ENCODE results near the gene FUT6.
"Not testable (repeated sequence)": the region's sequence is repeated elsewhere in the genome, so short reads cannot be mapped to it uniquely, and the experiment has no call there.

FUT6 gene

DNA sequence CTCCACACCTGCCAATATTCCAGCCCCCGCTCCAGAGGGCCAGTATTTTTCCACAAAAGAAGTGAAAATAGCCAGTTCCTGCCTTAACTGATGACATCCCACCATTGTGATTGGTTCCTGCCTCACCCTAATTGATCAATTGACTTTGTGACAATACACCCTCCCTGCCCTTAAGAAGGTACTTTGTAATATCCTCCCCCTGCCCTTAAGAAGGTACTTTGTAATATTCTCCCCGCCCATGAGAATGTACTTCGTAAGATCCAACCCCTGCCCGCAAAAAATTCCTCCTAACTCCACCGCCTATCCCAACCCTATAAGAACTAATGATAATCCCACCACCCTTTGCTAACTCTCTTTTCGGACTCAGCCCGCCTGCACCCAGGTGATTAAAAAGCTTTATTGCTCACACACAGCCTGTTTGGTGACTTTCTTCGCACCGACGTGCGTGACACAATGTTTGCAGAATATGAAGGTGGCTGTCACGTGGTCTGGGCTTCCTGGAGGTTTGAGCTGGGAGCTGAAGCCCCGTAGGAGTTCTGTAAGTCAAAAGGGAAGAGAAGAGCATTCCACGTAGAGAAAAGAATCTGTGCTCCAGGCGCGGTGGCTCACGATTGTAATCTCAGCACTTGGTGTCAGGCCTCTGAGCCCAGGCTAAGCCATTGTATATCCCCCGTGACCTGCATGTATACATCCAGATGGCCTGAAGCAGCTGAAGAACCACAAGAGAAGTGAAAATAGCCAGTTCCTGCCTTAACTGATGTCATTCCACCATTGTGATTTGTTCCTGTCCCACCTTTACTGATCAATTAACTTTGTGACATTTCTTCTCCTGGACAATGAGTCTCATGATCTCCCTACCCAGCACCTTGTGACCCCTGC lies 17.9 kb upstream of the FUT6 start:
- DNase-seq (ENCODE audit: low read depth in 2 of 2), result no peak

DNA sequence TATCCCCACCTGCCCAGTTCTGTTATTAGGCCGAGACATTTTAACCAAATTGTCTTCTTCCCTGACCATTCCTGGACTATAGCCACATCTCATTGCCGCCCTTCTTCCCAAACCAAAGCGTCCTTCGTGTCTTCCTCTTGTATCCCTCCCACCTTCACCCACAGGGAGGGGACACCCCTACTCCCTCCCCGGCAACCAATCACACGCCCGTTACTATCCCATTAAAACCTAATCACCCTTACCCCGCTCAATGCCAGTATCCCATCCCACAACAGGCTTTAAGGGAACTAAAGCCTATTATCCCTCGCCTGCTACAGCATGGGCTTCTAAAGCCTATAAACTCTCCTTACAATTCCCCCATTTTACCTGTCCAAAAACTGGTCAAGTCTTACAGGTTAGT lies 15.6 kb upstream of the FUT6 start:
- DNase-seq (ENCODE audit: low read depth in 2 of 2), result not testable (repeated sequence)

DNA sequence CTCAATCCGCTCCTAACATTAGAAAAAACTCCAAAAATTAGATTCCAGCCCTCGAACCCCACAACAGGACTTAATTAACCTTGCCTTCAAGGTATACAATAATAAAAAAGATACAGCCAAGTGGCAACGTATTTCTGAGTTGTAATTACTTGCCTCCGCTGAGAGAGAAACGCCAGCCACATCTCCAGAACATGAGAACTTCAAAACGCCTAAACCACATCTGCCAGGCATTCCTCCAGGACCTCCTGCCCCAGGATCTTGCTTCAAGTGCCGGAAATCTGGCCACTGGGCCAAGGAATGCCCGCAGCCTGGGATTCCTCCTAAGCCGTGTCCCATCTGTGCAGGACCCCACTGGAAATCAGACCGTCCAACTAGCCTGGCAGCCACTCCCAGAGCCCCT lies 14.6 kb upstream of the FUT6 start:
- DNase-seq (ENCODE audit: low read depth in 2 of 2), result not testable (repeated sequence)

DNA sequence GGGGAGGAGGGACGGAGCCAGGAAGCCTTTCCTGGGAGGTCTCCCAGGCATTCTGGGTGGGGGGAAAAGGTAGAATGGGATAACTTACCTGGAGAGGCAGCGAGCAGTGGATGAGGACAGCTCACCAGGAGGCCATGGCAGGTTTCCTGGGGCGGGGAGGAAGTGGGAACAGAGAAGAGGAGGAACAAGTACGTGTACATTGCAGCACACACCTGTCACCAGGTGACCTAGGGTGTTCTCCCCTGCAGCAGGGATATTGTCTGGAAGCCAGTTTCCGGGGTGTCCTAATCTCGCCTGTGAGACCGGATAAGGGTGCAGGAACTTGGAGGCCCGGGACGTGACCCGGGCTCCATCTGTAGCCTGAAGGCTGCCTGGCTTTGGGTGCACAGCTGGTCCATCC lies 11.8 kb upstream of the FUT6 start, which contains the start of gene FUT3:
Gene FUT3 (minus strand): TSS at position 148 of the 400 bp plus-strand sequence.
- no peak for DNase-seq (ENCODE audit: low read depth in 2 of 2)

DNA sequence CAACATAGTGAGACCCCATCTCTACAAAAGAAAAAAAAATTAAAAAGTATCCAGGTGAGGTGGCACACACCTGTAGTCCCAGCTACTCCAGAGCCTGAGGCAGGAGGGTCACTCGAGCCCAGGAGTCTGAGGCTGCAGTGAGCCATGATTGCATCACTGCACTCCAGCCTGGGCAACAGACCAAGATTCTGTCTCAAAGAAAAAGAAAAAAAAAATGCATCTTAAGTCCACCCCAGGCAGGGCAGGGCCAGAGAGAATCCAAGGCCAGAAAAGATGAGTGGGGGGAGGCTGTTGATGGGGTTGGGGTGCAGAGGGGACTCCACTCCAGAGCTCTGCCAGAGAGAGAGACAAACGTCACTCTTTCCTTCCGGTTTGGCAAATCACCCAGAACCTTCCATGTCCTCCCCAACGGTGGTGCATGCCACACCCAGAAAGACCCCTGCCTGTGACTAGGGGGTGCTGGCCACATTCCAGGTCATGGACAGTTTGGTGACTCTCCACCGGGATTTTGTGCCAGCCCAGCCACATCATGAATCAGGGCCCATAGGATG lies 11.3 kb upstream of the FUT6 start:
- no peak for DNase-seq (ENCODE audit: low read depth in 2 of 2)

DNA sequence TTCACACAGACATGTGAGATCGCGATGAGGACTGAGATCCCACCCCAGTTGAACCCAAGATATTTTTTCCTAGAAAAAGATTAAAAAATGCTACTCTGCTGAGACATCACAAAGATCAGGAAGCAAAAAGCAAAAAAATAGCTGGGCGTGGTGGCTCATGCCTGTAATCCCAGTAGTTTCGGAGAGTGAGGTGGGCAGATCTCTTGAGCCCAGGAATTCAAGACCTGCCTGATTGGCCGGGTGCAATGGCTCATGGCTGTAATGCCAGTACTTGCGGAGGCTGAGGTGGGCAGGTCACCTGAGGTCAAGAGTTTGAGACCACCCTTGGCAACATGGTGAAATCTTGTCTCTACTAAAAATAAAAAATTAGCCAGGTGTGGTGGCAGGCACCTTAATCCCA lies 10.7 kb upstream of the FUT6 start:
- DNase-seq (ENCODE audit: low read depth in 2 of 2), result no peak

DNA sequence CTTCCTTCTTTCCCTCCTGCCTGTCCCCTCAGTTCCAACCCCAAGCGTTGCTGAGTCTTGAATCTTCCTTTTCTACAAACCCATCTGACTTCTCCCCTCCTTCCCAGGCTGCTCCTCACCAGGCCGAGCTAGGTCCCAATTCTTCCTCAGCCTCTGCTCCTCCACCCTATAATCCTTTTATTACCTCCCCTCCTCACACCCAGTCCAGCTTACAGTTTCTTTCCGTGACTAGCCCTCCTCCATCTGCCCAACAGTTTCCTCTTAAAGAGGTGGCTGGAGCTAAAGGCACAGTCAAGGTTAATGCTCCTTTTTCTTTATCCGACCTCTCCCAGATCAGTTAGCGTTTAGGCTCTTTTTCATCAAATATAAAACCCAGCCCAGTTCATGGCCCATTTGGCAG lies 9.1 kb upstream of the FUT6 start:
- not testable (repeated sequence) for DNase-seq (ENCODE audit: low read depth in 2 of 2)

DNA sequence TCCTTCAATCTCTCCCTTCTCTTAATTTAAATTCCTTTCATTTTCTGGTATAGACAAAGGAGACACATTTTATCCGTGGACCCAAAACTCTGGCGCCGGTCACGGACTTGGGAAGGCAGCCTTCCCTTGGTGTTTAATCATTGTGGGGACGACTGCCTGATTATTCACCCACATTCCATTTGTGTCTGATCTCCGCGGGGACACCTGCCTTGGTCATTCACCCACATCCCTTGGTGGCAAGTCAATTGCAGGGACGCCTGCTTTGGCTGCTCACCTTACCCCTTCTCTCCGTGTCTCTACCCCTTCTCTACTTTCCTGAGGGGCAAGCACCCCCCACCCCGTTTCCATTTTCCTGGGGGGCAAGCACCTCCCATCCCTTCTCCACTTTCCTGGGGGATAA lies 8.3 kb upstream of the FUT6 start:
- not testable (repeated sequence) for DNase-seq (ENCODE audit: low read depth in 2 of 2)

DNA sequence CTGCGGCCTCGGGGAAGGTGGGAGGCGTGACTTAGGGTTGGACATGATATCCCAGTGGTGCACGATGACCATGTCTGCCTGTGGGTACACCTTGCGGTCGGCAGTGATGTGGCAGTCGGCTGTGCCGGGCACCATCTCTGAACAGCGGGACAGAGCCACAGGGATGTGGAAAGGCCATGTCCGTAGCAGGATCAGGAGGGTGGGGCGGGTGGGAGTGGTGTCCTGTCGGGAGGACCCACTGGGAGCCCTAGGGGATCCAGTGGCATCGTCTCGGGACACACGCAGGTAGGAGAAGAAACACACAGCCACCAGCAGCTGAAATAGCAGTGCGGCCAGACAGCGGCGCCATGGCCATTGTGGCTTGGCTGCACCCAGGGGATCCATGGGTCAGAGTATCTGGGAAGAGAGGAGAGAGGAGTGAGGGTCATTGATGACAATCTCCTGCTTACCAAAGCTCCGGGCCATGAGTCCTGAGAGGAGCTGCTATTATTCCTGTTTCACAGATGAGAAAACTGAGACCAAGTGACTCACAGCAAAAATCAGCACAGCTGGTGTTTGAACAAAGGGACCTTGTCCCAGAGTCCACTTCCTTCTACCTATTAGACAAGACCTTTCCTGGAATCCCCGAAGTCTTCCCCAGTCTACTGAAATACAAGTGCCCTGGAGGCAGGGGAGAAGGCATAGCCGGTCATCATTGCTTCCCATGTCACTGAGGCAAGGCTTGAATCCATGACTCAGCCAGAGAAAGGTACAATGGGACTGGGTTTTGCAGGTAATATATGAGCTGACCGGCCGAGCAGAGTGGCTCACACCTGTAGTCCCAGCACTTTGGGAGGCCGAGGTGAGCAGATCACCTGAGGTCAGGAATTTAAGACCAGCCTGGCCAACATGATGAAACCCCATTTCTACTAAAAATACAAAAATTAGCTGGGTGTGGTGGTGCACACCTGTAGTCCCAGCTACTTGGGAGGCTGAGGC lies 5.2 kb upstream of the FUT6 start:
- no peak for DNase-seq (ENCODE audit: low read depth in 2 of 2)

DNA sequence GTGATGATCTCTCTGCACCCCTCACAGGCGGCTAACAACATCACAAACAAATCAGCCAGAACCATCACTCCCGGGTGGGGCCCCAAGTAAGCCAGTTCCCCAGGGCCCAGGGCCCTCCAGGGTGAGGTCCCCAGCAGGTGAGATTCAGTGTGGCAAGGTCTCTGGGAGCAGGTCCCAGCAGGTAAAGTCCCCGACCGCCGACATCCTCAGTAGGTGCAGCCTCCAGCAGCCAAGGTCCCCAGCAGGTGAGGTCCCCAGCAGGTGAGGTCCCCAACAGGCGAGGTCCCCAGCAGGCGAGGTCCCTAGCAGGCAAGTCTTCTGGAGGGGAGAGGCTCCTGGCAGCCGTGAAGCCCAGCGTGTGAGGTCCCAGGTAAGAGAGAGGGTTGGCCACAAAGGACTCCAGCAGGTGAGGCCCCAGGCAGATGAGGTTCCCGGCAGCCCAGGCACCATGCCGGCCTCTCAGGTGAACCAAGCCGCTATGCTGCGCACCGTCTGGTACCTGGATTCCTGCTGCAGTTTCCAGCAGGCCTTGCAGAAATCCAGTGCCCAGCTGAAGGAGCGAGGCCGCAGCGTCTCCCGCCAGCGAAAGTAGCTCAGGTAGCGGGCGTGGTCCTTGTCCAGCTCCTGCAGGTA lies 3.9 kb upstream of the FUT6 start:
- DNase-seq (ENCODE audit: low read depth in 2 of 2), result no peak

DNA sequence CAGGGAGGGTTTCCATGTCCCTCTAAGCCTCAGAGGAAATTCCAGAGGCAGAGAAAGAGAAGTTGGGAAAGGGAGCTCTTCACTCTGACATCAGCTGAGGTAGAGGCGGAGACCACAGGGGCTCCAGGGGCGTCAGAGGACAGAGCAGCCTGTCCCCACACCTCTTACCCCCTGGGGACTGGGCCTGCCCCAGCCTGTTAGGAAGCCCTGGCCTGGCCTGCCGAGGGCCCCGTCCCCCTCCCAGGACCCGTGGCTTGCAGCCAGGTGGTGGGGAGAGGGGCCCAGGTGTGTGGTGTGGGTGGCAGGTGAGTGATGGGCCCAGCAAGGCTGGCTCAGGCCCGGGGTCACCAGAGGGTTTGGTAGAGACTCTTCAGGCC lies 2.2 kb upstream of the FUT6 start:
- DNase-seq (ENCODE audit: low read depth in 2 of 2), result not testable (repeated sequence)

DNA sequence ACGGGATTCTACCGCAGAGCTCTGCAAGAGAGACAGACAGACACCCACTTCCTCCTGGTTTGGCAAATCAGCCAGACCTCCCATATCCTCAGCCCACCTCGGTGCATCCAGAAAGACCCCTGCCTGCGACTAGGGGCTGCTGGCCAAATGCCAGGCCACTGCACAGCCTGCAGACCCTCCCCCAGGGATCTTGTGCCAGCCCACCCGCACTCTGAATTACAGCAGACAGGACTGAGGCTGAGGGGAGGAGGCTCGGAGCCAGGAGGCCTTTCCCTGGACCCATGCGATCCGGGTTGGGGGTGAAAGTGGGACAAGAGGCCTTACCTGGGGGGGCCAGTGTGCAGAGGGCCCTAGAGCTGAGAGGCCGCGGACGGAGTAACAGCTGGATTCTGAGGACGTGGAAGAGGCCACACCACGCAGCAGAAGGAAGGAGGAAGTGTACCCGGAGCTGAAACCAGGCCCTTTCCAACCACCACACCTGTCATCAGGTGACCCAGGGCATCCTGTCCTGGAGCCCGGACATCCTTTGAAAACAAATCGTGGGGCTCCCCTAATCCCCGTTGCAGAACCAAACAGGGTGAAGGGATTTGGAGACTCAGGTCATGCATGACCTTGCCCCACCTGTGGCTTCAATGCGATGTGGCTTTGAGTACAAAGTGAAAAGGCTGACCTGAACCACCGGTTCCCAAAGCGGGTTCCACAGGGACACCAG lies 993 bp downstream of the FUT6 start:
- no peak for DNase-seq (ENCODE audit: low read depth in 2 of 2)

DNA sequence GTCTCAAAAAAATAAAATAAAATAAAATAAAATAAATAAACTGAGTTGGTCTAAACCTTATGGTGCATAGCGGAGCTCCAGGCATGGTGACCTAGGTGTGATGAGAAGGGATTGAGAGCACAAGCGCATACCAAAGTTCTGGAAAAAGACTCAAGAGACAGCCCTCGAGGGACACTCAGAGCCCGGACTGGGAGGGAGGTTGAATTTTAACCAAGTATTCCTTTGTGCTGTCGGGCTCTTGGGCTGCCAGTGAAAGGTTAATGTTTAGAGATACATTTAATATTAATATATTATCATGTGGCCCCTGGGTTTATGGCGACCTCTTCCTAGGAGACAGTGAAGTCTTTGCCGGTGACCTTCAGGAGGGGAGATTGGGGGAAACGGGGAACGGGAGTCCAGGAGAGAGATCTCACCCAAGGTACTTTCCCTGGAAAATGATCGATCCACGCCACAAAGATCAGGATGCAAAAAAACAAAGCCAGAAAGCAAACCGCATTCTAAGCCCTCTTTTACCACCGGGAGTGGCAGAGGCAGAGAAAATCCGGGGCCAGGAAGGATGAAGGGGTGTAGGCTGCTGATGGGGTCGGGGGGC lies 1.6 kb downstream of the FUT6 start:
- no peak for DNase-seq (ENCODE audit: low read depth in 2 of 2)

DNA sequence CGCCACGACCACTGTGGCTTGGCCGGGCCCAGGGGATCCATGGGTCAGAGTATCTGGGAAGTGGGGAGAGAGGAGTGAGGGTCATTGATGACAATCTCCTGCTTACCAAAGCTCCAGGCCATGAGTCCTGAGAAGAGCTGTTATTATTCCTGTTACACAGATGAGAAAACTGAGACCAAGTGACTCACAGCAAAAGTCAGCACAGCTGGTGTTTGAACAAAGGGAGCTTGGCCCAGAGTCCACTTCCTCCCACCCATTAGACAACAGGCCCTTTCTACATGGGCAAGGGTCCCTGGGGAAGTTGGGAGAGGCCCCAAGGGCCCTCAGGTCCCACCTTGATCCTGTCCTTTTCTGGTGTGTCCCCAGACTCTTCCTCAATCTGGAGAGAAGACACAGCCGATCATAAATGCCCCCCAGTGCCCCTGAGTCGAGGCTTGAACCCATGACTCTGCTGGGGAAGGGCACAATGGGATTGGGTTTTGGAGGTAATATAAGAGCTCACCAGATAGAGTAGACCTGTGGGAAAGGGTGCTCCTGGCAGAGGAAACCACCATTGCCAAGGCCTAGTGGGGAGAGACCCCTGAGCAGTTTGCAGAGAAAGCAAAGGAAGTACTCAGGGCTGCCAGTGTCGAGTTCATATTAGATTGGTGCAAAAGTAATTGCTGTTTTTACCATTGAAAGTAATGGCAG lies 6.8 kb downstream of the FUT6 start:
- no peak for DNase-seq (ENCODE audit: low read depth in 2 of 2)

DNA sequence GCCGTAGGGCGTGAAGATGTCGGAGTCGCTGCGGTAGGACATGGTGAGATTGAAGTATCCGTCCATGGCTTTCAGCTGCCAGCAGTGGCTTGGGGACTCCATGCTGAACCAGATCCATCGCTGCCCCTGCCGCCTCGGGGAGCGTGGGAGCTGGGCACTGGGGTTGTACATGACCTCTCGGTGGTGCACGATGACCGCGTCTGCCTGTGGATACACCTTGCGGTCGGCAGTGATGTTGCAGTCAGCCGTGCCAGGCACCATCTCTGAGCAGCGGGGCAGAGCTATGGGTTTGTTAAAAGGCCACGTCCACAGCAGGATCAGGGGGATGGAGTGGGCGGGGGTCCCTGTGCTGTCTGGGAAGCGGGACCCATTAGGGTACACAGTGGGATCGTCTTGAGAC lies 7.4 kb downstream of the FUT6 start:
- DNase-seq (ENCODE audit: low read depth in 2 of 2), result no peak

DNA sequence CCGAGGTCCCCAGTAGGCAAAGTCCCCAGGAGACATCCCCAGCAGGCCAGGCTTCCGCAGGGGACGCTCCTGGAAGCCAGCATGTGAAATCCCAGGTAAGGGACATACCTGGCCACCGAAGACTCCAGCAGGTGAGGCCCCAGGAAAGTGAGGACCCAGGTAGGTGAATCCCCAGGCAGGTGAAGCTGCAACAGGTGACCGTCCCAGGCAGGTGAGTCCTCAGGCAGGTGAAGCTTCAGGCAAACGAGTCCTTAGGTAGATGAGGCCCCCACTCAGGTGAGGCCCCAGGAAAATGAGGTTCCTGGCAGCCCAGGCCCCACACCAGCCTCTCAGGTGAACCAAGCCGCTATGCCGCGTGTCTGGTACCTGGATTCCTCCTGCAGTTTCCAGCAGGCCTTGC lies 8.3 kb downstream of the FUT6 start:
- no peak for DNase-seq (ENCODE audit: low read depth in 2 of 2)

DNA sequence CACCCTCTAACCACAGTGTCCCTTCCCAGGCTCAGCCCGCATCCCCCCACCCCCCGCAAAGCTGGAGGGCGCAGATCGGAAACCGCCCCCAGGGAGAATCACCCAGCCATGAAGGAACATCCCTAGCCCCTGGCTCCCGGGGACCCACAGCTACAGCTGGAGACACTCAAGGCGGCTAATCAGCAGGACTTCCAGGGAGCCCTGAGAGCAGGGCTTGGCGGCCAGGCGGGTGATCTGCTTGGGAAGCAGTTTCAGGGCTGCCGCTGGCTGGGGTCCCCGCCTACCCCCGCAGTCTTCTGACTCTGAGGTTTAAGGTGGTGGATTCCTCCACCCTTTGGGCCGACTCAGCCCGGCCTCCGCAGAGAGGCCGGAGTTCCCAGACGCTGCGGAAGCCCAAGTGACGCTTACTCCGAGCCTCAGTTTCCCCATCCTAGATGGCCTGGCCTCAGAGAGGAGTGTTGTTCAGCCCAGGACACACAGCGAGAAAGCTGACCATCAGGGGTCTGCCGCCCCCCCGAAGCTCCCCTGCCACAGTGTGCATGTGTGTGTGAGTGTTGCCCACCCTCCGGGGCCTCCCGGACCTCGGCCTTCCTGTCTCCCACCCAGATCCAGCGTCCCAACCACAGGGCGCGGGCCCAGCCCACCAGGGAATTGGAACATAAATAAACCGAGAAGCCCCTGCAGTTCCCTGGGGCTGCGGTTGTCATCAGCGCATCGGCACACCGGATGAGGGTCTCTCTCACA lies 9.8 kb downstream of the FUT6 start:
- no peak for DNase-seq (ENCODE audit: low read depth in 2 of 2)

DNA sequence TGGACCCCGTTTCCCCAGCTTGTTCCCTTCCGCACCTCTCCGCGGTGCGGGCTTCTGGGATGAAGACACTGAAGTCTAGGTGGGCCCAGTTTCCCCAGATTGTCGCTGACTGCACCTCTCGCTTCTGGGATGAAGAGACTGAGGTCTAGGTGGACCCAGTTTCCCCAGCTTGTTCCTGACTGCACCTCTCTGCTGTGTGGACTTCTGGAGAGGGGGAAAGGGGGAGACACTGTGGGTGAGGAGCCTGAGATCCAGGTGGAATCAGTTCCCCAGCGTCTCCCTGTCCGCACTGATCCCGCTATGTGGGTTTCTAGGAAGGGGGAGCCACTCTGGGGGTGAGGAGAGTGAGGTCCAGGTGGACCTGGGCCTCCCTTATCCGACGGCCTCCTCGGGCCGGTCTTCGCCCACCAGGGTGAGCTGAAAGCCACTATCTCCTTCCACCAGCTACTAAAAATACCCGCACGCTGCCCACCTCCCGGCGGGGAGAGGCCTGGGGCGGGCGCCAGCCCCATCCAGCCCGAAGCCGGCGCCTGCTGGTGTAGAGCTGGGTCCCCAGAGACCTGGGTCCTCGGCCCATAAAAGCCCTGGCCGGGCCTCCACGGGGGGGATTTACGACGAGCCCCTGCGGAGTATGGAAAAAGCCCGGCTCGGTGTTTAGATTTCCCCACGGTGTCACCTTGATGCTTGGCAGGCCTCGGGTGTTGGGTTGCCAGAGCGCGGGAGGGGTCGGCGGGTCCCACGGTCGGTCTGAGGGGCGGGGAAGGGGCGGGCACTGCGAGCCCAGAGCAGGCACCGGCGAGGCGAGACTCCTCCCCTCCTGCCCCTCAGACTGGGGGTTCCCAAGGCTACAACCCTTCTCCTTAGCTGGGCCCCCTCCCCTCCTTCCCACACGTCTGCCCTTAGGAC lies 10.6 kb downstream of the FUT6 start:
- peak in 1 of 2 donors; percentile 32 for DNase-seq (ENCODE audit: low read depth in 2 of 2)
